ENCODE data around the gene DENND2D.

The DENND2D gene

GRCh38 chr1:111162488-111162880 is 38.0 kb downstream of the DENND2D start:
- H3K4me3 ChIP-seq (ENCODE audit: low read depth, low read length): no peak overlapping the region
- POLR2A ChIA-PET: no interaction called here
- CTCF ChIA-PET: no interaction called here
- DNase-seq (ENCODE audit: low read depth, low spot score): no peak
- TF ChIP-seq CTCF (IDR thresholded peaks at IDR 0.05; ENCODE audit: insufficient read depth, low read length, missing control alignments): no peak

- ChIA-PET CTCF (no interaction called here), POLR2A (no interaction called here)
- DNase-seq (ENCODE audit: low read depth, low spot score): no peak
Measured at GRCh38 chr1:111161843-111162487, 38.5 kb downstream of the DENND2D start.

GRCh38 chr1:111157431-111157830 is 43.0 kb downstream of the DENND2D start:
- ChIA-PET POLR2A (no interaction called here), CTCF (no interaction called here)
- H3K4me3 ChIP-seq (ENCODE audit: low read depth, low read length): no peak overlapping the region
- no peak for TF ChIP-seq CTCF (IDR thresholded peaks at IDR 0.05; ENCODE audit: insufficient read depth, low read length, missing control alignments)
- DNase-seq (ENCODE audit: low read depth, low spot score): no peak

More at GRCh38 chr1:111161843-111162487, 38.5 kb downstream of the DENND2D start:
- H3K4me3 ChIP-seq (ENCODE audit: low read depth, low read length): no peak overlapping the region
- no peak for TF ChIP-seq CTCF (IDR thresholded peaks at IDR 0.05; ENCODE audit: insufficient read depth, low read length, missing control alignments)

DNA sequence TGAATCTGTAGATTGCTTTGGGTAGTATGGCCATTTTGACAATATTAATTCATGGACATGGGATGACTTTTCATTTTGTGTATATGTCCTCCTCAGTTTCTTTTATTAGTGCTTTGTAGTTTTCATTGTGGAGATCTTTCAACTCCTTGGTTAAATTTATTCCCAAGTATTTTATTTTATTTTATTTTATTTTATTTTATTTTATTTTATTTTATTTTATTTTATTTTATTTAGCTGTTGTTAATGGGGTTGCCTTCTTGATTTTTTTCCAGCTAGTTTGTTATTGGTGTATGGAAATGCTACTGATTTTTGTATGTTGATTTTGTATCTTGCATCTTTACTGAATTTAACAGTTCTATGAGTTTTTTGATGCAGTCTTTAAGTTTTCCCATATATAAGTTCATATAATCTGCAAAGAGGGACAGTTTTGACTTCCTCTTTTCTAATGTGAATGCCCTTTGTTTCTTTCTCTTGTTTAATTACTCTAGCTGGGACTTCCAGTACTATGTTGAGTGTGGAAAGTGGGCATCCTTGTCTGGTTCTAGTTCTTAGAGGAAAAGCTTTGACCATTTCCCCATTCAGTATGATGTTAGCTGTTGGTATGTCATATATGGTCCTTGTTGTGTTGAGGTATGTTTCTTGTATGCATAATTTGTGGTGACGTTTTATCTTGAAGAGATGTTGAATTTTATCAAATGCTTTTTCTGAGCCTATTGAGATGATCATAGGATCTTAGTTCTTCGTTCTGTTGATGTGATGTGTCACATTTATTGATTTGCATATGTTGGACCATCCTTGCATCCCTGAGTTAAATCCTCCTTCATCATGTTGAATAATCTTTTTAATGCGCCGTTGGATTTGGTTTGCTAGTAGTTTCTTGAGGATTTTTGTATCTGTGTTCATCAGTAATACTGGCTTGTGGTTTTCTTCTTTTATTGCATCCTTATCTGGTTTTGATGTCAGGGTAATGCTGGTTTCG is 46.1 kb downstream of the DENND2D start:
- no peak overlapping the region for H3K4me3 ChIP-seq (ENCODE audit: low read depth, low read length)
- CTCF ChIA-PET: interaction anchor here (0.6 kb wide), 1 partner anchor 69 kb away, joined by 4 read pairs; no protein-coding TSS in a partner anchor
- DNase-seq (ENCODE audit: low read depth, low spot score): no peak
- POLR2A ChIA-PET: no interaction called here
- no peak for TF ChIP-seq CTCF (IDR thresholded peaks at IDR 0.05; ENCODE audit: insufficient read depth, low read length, missing control alignments)

GRCh38 chr1:111151838-111152237 is 48.6 kb downstream of the DENND2D start:
- POLR2A ChIA-PET: no interaction called here
- CTCF ChIA-PET: no interaction called here
- no peak for TF ChIP-seq CTCF (IDR thresholded peaks at IDR 0.05; ENCODE audit: insufficient read depth, low read length, missing control alignments)
- no peak for DNase-seq (ENCODE audit: low read depth, low spot score)
- H3K4me3 ChIP-seq (ENCODE audit: low read depth, low read length): no peak overlapping the region

GRCh38 chr1:111148376-111148881 is 52.0 kb downstream of the DENND2D start:
- no peak overlapping the region for H3K4me3 ChIP-seq (ENCODE audit: low read depth, low read length)
- DNase-seq (ENCODE audit: low read depth, low spot score): no peak
- ChIA-PET POLR2A (no interaction called here), CTCF (interaction anchor here (1.0 kb wide), 1 partner anchor 11 kb away, joined by 3 read pairs; no protein-coding TSS in a partner anchor)
- TF ChIP-seq CTCF (IDR thresholded peaks at IDR 0.05; ENCODE audit: insufficient read depth, low read length, missing control alignments): no peak

Data from AG04449 (cell line).